Measurements from ENCODE around the gene ST6GAL1.

DNA sequence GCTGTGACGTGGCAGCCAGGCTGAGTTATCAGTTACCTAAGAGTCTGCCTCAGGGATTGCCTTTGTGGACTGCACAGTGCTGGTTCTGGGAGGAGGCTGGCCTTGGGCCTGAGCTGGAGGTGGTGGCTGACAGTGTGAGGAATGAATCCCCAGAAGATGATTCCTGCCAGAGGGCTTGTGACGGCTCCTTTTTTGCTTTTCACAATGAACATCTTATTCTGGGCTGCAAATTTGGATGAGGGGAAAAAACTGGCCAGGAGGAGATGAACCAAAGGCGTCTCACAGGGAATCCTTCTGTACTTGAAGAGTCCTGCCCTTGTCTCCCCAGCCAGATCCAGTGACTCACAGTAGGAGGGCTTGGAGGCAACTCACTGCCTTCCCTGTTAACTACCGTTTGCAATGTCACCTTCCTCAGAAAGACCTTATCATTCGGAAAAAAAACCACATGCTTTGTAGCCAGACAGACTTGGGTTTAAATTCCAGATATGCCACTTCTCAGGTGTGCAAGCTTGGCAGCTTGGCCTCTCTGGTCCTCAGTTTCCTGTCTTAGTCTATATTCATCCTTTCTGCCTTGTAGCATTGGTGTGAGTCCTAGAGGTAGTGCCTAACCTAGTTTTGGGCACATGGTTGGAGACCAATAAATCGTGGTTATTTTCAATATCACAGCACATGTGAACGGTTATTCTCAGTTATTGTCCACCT, 19.1 kb downstream of the ST6GAL1 start:
- TF ChIP-seq CTCF (IDR thresholded peaks at IDR 0.05) (no peak), SIN3A (IDR thresholded peaks at IDR 0.05; ENCODE audit: borderline replicate concordance, insufficient read depth, low read depth, low read length) (no peak), POLR2AphosphoS5 (IDR thresholded peaks at IDR 0.05; ENCODE audit: low read depth, low read length) (no peak), TCF7L2 (IDR thresholded peaks at IDR 0.05; ENCODE audit: low read depth, low read length) (no peak)
- TF ChIP-seq, protein P1, sequence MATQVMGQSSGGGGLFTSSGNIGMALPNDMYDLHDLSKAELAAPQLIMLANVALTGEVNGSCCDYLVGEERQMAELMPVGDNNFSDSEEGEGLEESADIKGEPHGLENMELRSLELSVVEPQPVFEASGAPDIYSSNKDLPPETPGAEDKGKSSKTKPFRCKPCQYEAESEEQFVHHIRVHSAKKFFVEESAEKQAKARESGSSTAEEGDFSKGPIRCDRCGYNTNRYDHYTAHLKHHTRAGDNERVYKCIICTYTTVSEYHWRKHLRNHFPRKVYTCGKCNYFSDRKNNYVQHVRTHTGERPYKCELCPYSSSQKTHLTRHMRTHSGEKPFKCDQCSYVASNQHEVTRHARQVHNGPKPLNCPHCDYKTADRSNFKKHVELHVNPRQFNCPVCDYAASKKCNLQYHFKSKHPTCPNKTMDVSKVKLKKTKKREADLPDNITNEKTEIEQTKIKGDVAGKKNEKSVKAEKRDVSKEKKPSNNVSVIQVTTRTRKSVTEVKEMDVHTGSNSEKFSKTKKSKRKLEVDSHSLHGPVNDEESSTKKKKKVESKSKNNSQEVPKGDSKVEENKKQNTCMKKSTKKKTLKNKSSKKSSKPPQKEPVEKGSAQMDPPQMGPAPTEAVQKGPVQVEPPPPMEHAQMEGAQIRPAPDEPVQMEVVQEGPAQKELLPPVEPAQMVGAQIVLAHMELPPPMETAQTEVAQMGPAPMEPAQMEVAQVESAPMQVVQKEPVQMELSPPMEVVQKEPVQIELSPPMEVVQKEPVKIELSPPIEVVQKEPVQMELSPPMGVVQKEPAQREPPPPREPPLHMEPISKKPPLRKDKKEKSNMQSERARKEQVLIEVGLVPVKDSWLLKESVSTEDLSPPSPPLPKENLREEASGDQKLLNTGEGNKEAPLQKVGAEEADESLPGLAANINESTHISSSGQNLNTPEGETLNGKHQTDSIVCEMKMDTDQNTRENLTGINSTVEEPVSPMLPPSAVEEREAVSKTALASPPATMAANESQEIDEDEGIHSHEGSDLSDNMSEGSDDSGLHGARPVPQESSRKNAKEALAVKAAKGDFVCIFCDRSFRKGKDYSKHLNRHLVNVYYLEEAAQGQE (IDR thresholded peaks at IDR 0.05; ENCODE audit: insufficient read depth in 1 of 2, low read depth in 2 of 2, low read length in 1 of 2) = no peak
